H1 (cell line): ENCODE data around the gene SGSH. TPM values are rescaled to one million over a fixed set of nuclear protein-coding genes. Genes with fewer than 3 reads are reported as not detected.

Source experiments
- CTCF ChIA-PET: fragments of 300-600 bp; sonication (Branson Sonifier 250); formaldehyde crosslinking; loops from one replicate; lab custom pipeline; 2021; ENCODE audit not compliant: partially characterized antibody; lab: Charles Lee
- POLR2A ChIA-PET: fragments of 300-600 bp; sonication (Branson Sonifier 250); formaldehyde crosslinking; loops from one replicate; lab custom pipeline; 2021; ENCODE audit warnings: inconsistent platforms; ENCODE audit not compliant: partially characterized antibody; lab: Charles Lee
- DNase-seq, 2 experiments: peaks; one replicate each; pipeline versions ENCODE4 v3.0.0 to v3.0.0-alpha.2; 2010 to 2022; ENCODE audit warnings: low spot score in 2 of 2, low read depth in 1 of 2, mixed read lengths in 1 of 2
- FAIRE-seq: peaks from 2 replicates; lab custom pipeline; 2011; peaks lifted over from hg19 to GRCh38; lab: Jason Lieb, UNC
- H2AFZ ChIP-seq: 2 replicates; pipeline ENCODE4 v1.8.1; 2012; ENCODE audit warnings: low read length, inconsistent platforms
- H2AK5ac ChIP-seq: 2 replicates; pipeline ENCODE4 v1.6.1; 2013; ENCODE audit warnings: low read depth, low read length
- H2BK120ac ChIP-seq: replicated peaks from 2 replicates; pipeline ENCODE3; 2013; ENCODE audit warnings: low read depth, low read length, inconsistent platforms
- H2BK12ac ChIP-seq: 2 replicates; pipeline ENCODE4 v1.6.1; 2013; ENCODE audit warnings: low read depth, low read length
- H2BK15ac ChIP-seq: 2 replicates; pipeline ENCODE4 v1.6.1; 2013; ENCODE audit warnings: low read length
- H2BK20ac ChIP-seq: 2 replicates; pipeline ENCODE4 v1.6.1; 2013; ENCODE audit warnings: low read length
- H2BK5ac ChIP-seq: 2 replicates; pipeline ENCODE4 v1.6.1; 2013; ENCODE audit warnings: low read depth, low read length
- H3K14ac ChIP-seq: 2 replicates; pipeline ENCODE4 v1.6.1; 2013; ENCODE audit warnings: inconsistent platforms; ENCODE audit not compliant: insufficient read length
- H3K18ac ChIP-seq: 2 replicates; pipeline ENCODE4 v1.6.1; 2013; ENCODE audit warnings: low read length; ENCODE audit errors: extremely low read depth
- H3K23ac ChIP-seq: 2 replicates; pipeline ENCODE4 v1.6.1; 2013; ENCODE audit warnings: inconsistent platforms; ENCODE audit not compliant: insufficient read length
- H3K23me2 ChIP-seq: 2 replicates; pipeline ENCODE4 v1.6.1; 2013; ENCODE audit warnings: low read depth, low read length
- H3K27ac ChIP-seq: 2 replicates; pipeline ENCODE4 v1.6.1; 2011; ENCODE audit warnings: low read depth, low read length, inconsistent platforms
- H3K27me3 ChIP-seq, 4 experiments: replicated peaks in 1 of 4; 1 replicate in 1 of 4; 2 replicates in 3 of 4; pipeline versions ENCODE4 v1.6.1 to v1.8.1; 2011 to 2013; ENCODE audit warnings: low read length in 3 of 4, mild to moderate bottlenecking in 3 of 4, inconsistent platforms in 2 of 4, mixed read lengths in 2 of 4, moderate library complexity in 1 of 4; ENCODE audit not compliant: control insufficient read depth in 3 of 4, insufficient read depth in 3 of 4; ENCODE audit errors: extremely low read depth in 1 of 4
- H3K36me3 ChIP-seq, 4 experiments: 2 replicates each; pipeline versions ENCODE4 v1.6.1 to v1.8.1; 2011 to 2013; ENCODE audit warnings: mild to moderate bottlenecking in 4 of 4, low read length in 3 of 4, moderate library complexity in 2 of 4, control low read depth in 1 of 4, inconsistent platforms in 1 of 4; ENCODE audit not compliant: insufficient read depth in 4 of 4, control insufficient read depth in 2 of 4
- H3K4ac ChIP-seq: replicated peaks from 2 replicates; pipeline ENCODE3; 2013; ENCODE audit warnings: low read length, low read depth, mixed read lengths, inconsistent platforms; ENCODE audit not compliant: insufficient read length
- H3K4me1 ChIP-seq, 4 experiments: replicated peaks in 1 of 4; 1 replicate in 1 of 4; 2 replicates in 3 of 4; pipeline versions ENCODE4 v1.6.1 to v1.8.1; 2011 to 2013; ENCODE audit warnings: low read length in 3 of 4, inconsistent platforms in 2 of 4, mixed read lengths in 1 of 4; ENCODE audit not compliant: insufficient read depth in 4 of 4, control insufficient read depth in 3 of 4
- H3K4me2 ChIP-seq, 2 experiments: 2 replicates each; pipeline versions ENCODE4 v1.6.1 to v1.8.1; 2011 to 2013; ENCODE audit warnings: low read depth in 2 of 2, low read length in 2 of 2, control low read depth in 1 of 2, inconsistent platforms in 1 of 2, mild to moderate bottlenecking in 1 of 2; ENCODE audit not compliant: insufficient read depth in 1 of 2
- H3K4me3 ChIP-seq, 4 experiments: fragments of 200-600, 300-600 bp in 1 of 4; sonication (generic), shearing (Covaris generic), sonication (Bioruptor Twin) in 1 of 4; 2 replicates each; pipeline versions ENCODE4 v1.5.1 to v1.8.1; 2011 to 2016; ENCODE audit warnings: low read length in 4 of 4, low read depth in 3 of 4, control low read depth in 2 of 4, inconsistent platforms in 2 of 4, mild to moderate bottlenecking in 2 of 4, mixed read lengths in 1 of 4, moderate library complexity in 1 of 4; ENCODE audit not compliant: insufficient read depth in 2 of 4; ENCODE audit errors: extremely low read depth in 1 of 4
- H3K56ac ChIP-seq: replicated peaks from 2 replicates; pipeline ENCODE3; 2013; ENCODE audit warnings: low read depth, mild to moderate bottlenecking, mixed read lengths, low read length, inconsistent platforms; ENCODE audit not compliant: insufficient read length
- H3K79me1 ChIP-seq: 2 replicates; pipeline ENCODE4 v1.6.1; 2013; ENCODE audit warnings: low read depth, low read length, control low read depth
- H3K79me2 ChIP-seq, 2 experiments: 2 replicates each; pipeline versions ENCODE4 v1.6.1 to v1.8.1; 2012 to 2013; ENCODE audit warnings: low read length in 2 of 2, mild to moderate bottlenecking in 2 of 2, inconsistent platforms in 1 of 2; ENCODE audit not compliant: insufficient read depth in 2 of 2, control insufficient read depth in 1 of 2
- H3K9ac ChIP-seq, 4 experiments: replicated peaks in 1 of 4; 1 replicate in 1 of 4; 2 replicates in 3 of 4; pipeline versions ENCODE4 v1.6.1 to v1.8.1; 2011 to 2013; ENCODE audit warnings: low read depth in 3 of 4, low read length in 3 of 4, control low read depth in 2 of 4, mild to moderate bottlenecking in 2 of 4, moderate library complexity in 2 of 4, inconsistent platforms in 1 of 4; ENCODE audit errors: extremely low read depth in 1 of 4
- H3K9me3 ChIP-seq, 2 experiments: 2 replicates each; pipeline versions ENCODE4 v1.6.1 to v1.8.1; 2012 to 2013; ENCODE audit warnings: mild to moderate bottlenecking in 2 of 2, moderate library complexity in 2 of 2, control low read depth in 1 of 2, inconsistent platforms in 1 of 2, low read depth in 1 of 2, low read length in 1 of 2, mixed read lengths in 1 of 2; ENCODE audit not compliant: insufficient read depth in 2 of 2
- H4K20me1 ChIP-seq, 2 experiments: replicated peaks in 1 of 2; 2 replicates each; pipeline versions ENCODE3 to v1.8.1; 2011 to 2013; ENCODE audit warnings: inconsistent platforms in 2 of 2, low read length in 2 of 2, mild to moderate bottlenecking in 1 of 2; ENCODE audit not compliant: insufficient read depth in 2 of 2, control insufficient read depth in 1 of 2
- H4K5ac ChIP-seq: 2 replicates; pipeline ENCODE4 v1.6.1; 2013; ENCODE audit warnings: low read length, low read depth, mixed read lengths, inconsistent platforms; ENCODE audit not compliant: insufficient read length
- H4K8ac ChIP-seq: 2 replicates; pipeline ENCODE4 v1.8.0; 2013; ENCODE audit warnings: mild to moderate bottlenecking, moderate library complexity, low read length, inconsistent platforms; ENCODE audit not compliant: insufficient read depth; ENCODE audit errors: extremely low read depth
- H4K91ac ChIP-seq: replicated peaks from 2 replicates; pipeline ENCODE3; 2013; ENCODE audit warnings: low read length, mixed read lengths, inconsistent platforms; ENCODE audit not compliant: insufficient read length
- ATF3 ChIP-seq: IDR thresholded peaks from 2 replicates; pipeline ENCODE4 v1.6.1; 2011; ENCODE audit warnings: low read depth, mild to moderate bottlenecking, low read length; ENCODE audit not compliant: insufficient read depth
- CBX8 ChIP-seq: fragments of 300-800, 300-1000 bp; sonication (generic); IDR thresholded peaks from 2 replicates; pipeline ENCODE4 v1.7.1; 2016; ENCODE audit warnings: low read depth, low read length, borderline replicate concordance
- GTF2F1 ChIP-seq: IDR thresholded peaks from 2 replicates; pipeline ENCODE4 v1.6.1; 2012; ENCODE audit warnings: low read depth, low read length, improper control_type of control experiment, borderline replicate concordance
- KDM4A ChIP-seq: IDR thresholded peaks from one replicate; pipeline ENCODE4 v1.7.1; 2012; ENCODE audit warnings: low read depth, mild to moderate bottlenecking, moderate library complexity, low read length, inconsistent platforms; ENCODE audit not compliant: severe bottlenecking
- RFX5 ChIP-seq: IDR thresholded peaks from 2 replicates; pipeline ENCODE4 v1.6.1; 2011; ENCODE audit warnings: low read depth, low read length, improper control_type of control experiment, borderline replicate concordance
- SIRT6 ChIP-seq: IDR thresholded peaks from one replicate; pipeline ENCODE4 v1.7.1; 2012; ENCODE audit warnings: low read length, inconsistent platforms
- TAF7 ChIP-seq: optimal IDR thresholded peaks from 2 replicates; pipeline ENCODE3; 2011; ENCODE audit warnings: low read depth, mild to moderate bottlenecking, inconsistent platforms, low read length, moderate library complexity, borderline replicate concordance
- WGBS, 2 experiments: shearing (Covaris generic) in 1 of 2; methylation state at CpG; one replicate each; pipeline versions ENCODE4 v1.1.6 to v1.1.7; 2013 to 2015; ENCODE audit warnings: low lambda C conversion rate in 2 of 2, mixed read lengths in 2 of 2, inconsistent platforms in 1 of 2, low coverage in 1 of 2, missing lambda C conversion rate in 1 of 2; ENCODE audit not compliant: insufficient replicate concordance in 2 of 2, insufficient coverage in 1 of 2, insufficient read length in 1 of 2; ENCODE audit errors: extremely low coverage in 1 of 2, missing lambda C conversion rate in 1 of 2; 5-methylcytosine and 5-hydroxymethylcytosine counted together
- polyA plus RNA-seq, 7 experiments: library from polyadenylated mRNA; depleted of rRNA in 3 of 7; stranded (reverse) in 5 of 7; unstranded in 2 of 7; fragments of >200 nt in 5 of 7; fragments of 200-250 nt in 2 of 7; gene quantifications; 1 replicate in 5 of 7; 2 replicates in 1 of 7; 4 replicates in 1 of 7; pipeline versions ENCODE4 v1.2.1 to v1.2.3, GENCODE V29; 2011 to 2013; ENCODE audit warnings: missing spikeins in 2 of 7, mixed read lengths in 2 of 7
- total RNA-seq: library from RNA; stranded (reverse); fragmentation: NEBNext Ultra II Directional; extraction: Animal tissue kit (Norgen Biotek cat#: 25700); gene quantifications from 2 replicates; pipeline ENCODE4 v1.2.1, GENCODE V29; 2021

SGSH gene
- total and polyA plus RNA-seq, 2 of the 8 experiments (the other 6 are each of a cell fraction or from before 2014, with no cell fraction given), result 18.0 to 19.6 TPM

- CTCF ChIA-PET, result no interaction called here
- DNase-seq, result no peak
- H4K20me1 ChIP-seq, result peaks cover 0 to 2% of the 10 kb centered on the region in 2 experiments
- no peak overlapping the region for H3K4ac ChIP-seq
- no peak overlapping the region for H4K8ac ChIP-seq
- H2BK120ac ChIP-seq, result no peak overlapping the region
- no peak overlapping the region for H3K14ac ChIP-seq
- no peaks in the 10 kb centered on the region for H3K27me3 ChIP-seq
- H3K23ac ChIP-seq, result no peak overlapping the region
- WGBS, 2 experiments, result 96% methylated on average over 1 of the region's 1 CpG; no CpG with 5 or more reads in 1 of the 2 experiments
- no peak overlapping the region for H2AFZ ChIP-seq
- no peak overlapping the region for H3K27ac ChIP-seq
- no peak overlapping the region for H3K4me2 ChIP-seq
- H3K9me3 ChIP-seq, result peaks cover 0 to 6% of the 10 kb centered on the region in 2 experiments; a peak in 1 of 4 replicates
- H3K9ac ChIP-seq, result no peak overlapping the region
- H2BK20ac ChIP-seq, result no peak overlapping the region
- no peak for FAIRE-seq
- H3K23me2 ChIP-seq, result no peaks in the 10 kb centered on the region
- POLR2A ChIA-PET, result interaction anchor here (1.3 kb wide), 1 partner anchor 22 kb away, joined by 3 read pairs; no protein-coding TSS in a partner anchor
- no peak overlapping the region for H4K5ac ChIP-seq
- no peak overlapping the region for H2BK5ac ChIP-seq
- no peak overlapping the region for H2BK12ac ChIP-seq
- no peak overlapping the region for H4K91ac ChIP-seq
- peaks cover 0 to 6% (median 1%) of the 10 kb centered on the region in 4 experiments; a peak in 2 of 8 replicates for H3K36me3 ChIP-seq
- H2AK5ac ChIP-seq, result no peak overlapping the region
- no peaks in the 10 kb centered on the region for H3K4me1 ChIP-seq
- no peak overlapping the region for H2BK15ac ChIP-seq
- no peaks in the 10 kb centered on the region for H3K79me2 ChIP-seq
- no peak overlapping the region for H3K18ac ChIP-seq
- 0 out of 2 replicates have a peak, but pooled peaks cover 2% of the 10 kb centered on the region for H3K79me1 ChIP-seq
- TF ChIP-seq GTF2F1, result no peak
- TF ChIP-seq RFX5, result no peak
- TF ChIP-seq ATF3, result no peak
- no peak for TF ChIP-seq CBX8
- TF ChIP-seq KDM4A, result no peak
- no peak for TF ChIP-seq SIRT6
- no peak for TF ChIP-seq TAF7
- no peak overlapping the region for H3K4me3 ChIP-seq
- no peak overlapping the region for H3K56ac ChIP-seq
Observed at GRCh38 chr17:80232438-80232837, 12.3 kb upstream of the SGSH start.
